H1 (cell line): ENCODE data around the gene NPR1. TPM values are rescaled to one million over a fixed set of nuclear protein-coding genes. Genes with fewer than 3 reads are reported as not detected.
"Not testable (repeated sequence)": the region's sequence is repeated elsewhere in the genome, so short reads cannot be mapped to it uniquely, and the experiment has no call there.

Source experiments
- CTCF ChIA-PET: fragments of 300-600 bp; sonication (Branson Sonifier 250); formaldehyde crosslinking; loops from one replicate; lab custom pipeline; 2021; ENCODE audit not compliant: partially characterized antibody; lab: Charles Lee
- POLR2A ChIA-PET: fragments of 300-600 bp; sonication (Branson Sonifier 250); formaldehyde crosslinking; loops from one replicate; lab custom pipeline; 2021; ENCODE audit warnings: inconsistent platforms; ENCODE audit not compliant: partially characterized antibody; lab: Charles Lee
- DNase-seq, 2 experiments: peaks; one replicate each; pipeline versions ENCODE4 v3.0.0 to v3.0.0-alpha.2; 2010 to 2022; ENCODE audit warnings: low spot score in 2 of 2, low read depth in 1 of 2, mixed read lengths in 1 of 2
- FAIRE-seq: peaks from 2 replicates; lab custom pipeline; 2011; peaks lifted over from hg19 to GRCh38; lab: Jason Lieb, UNC
- H2AFZ ChIP-seq: 2 replicates; pipeline ENCODE4 v1.8.1; 2012; ENCODE audit warnings: low read length, inconsistent platforms
- H2AK5ac ChIP-seq: 2 replicates; pipeline ENCODE4 v1.6.1; 2013; ENCODE audit warnings: low read depth, low read length
- H2BK120ac ChIP-seq: replicated peaks from 2 replicates; pipeline ENCODE3; 2013; ENCODE audit warnings: low read depth, low read length, inconsistent platforms
- H2BK12ac ChIP-seq: 2 replicates; pipeline ENCODE4 v1.6.1; 2013; ENCODE audit warnings: low read depth, low read length
- H2BK15ac ChIP-seq: 2 replicates; pipeline ENCODE4 v1.6.1; 2013; ENCODE audit warnings: low read length
- H2BK20ac ChIP-seq: 2 replicates; pipeline ENCODE4 v1.6.1; 2013; ENCODE audit warnings: low read length
- H2BK5ac ChIP-seq: 2 replicates; pipeline ENCODE4 v1.6.1; 2013; ENCODE audit warnings: low read depth, low read length
- H3K14ac ChIP-seq: 2 replicates; pipeline ENCODE4 v1.6.1; 2013; ENCODE audit warnings: inconsistent platforms; ENCODE audit not compliant: insufficient read length
- H3K18ac ChIP-seq: 2 replicates; pipeline ENCODE4 v1.6.1; 2013; ENCODE audit warnings: low read length; ENCODE audit errors: extremely low read depth
- H3K23ac ChIP-seq: 2 replicates; pipeline ENCODE4 v1.6.1; 2013; ENCODE audit warnings: inconsistent platforms; ENCODE audit not compliant: insufficient read length
- H3K23me2 ChIP-seq: 2 replicates; pipeline ENCODE4 v1.6.1; 2013; ENCODE audit warnings: low read depth, low read length
- H3K27ac ChIP-seq: 2 replicates; pipeline ENCODE4 v1.6.1; 2011; ENCODE audit warnings: low read depth, low read length, inconsistent platforms
- H3K27me3 ChIP-seq, 4 experiments: replicated peaks in 1 of 4; 1 replicate in 1 of 4; 2 replicates in 3 of 4; pipeline versions ENCODE4 v1.6.1 to v1.8.1; 2011 to 2013; ENCODE audit warnings: low read length in 3 of 4, mild to moderate bottlenecking in 3 of 4, inconsistent platforms in 2 of 4, mixed read lengths in 2 of 4, moderate library complexity in 1 of 4; ENCODE audit not compliant: control insufficient read depth in 3 of 4, insufficient read depth in 3 of 4; ENCODE audit errors: extremely low read depth in 1 of 4
- H3K36me3 ChIP-seq, 4 experiments: 2 replicates each; pipeline versions ENCODE4 v1.6.1 to v1.8.1; 2011 to 2013; ENCODE audit warnings: mild to moderate bottlenecking in 4 of 4, low read length in 3 of 4, moderate library complexity in 2 of 4, control low read depth in 1 of 4, inconsistent platforms in 1 of 4; ENCODE audit not compliant: insufficient read depth in 4 of 4, control insufficient read depth in 2 of 4
- H3K4ac ChIP-seq: replicated peaks from 2 replicates; pipeline ENCODE3; 2013; ENCODE audit warnings: low read length, low read depth, mixed read lengths, inconsistent platforms; ENCODE audit not compliant: insufficient read length
- H3K4me1 ChIP-seq, 4 experiments: replicated peaks in 1 of 4; 1 replicate in 1 of 4; 2 replicates in 3 of 4; pipeline versions ENCODE4 v1.6.1 to v1.8.1; 2011 to 2013; ENCODE audit warnings: low read length in 3 of 4, inconsistent platforms in 2 of 4, mixed read lengths in 1 of 4; ENCODE audit not compliant: insufficient read depth in 4 of 4, control insufficient read depth in 3 of 4
- H3K4me2 ChIP-seq, 2 experiments: 2 replicates each; pipeline versions ENCODE4 v1.6.1 to v1.8.1; 2011 to 2013; ENCODE audit warnings: low read depth in 2 of 2, low read length in 2 of 2, control low read depth in 1 of 2, inconsistent platforms in 1 of 2, mild to moderate bottlenecking in 1 of 2; ENCODE audit not compliant: insufficient read depth in 1 of 2
- H3K4me3 ChIP-seq, 4 experiments: fragments of 200-600, 300-600 bp in 1 of 4; sonication (generic), shearing (Covaris generic), sonication (Bioruptor Twin) in 1 of 4; 2 replicates each; pipeline versions ENCODE4 v1.5.1 to v1.8.1; 2011 to 2016; ENCODE audit warnings: low read length in 4 of 4, low read depth in 3 of 4, control low read depth in 2 of 4, inconsistent platforms in 2 of 4, mild to moderate bottlenecking in 2 of 4, mixed read lengths in 1 of 4, moderate library complexity in 1 of 4; ENCODE audit not compliant: insufficient read depth in 2 of 4; ENCODE audit errors: extremely low read depth in 1 of 4
- H3K56ac ChIP-seq: replicated peaks from 2 replicates; pipeline ENCODE3; 2013; ENCODE audit warnings: low read depth, mild to moderate bottlenecking, mixed read lengths, low read length, inconsistent platforms; ENCODE audit not compliant: insufficient read length
- H3K79me1 ChIP-seq: 2 replicates; pipeline ENCODE4 v1.6.1; 2013; ENCODE audit warnings: low read depth, low read length, control low read depth
- H3K79me2 ChIP-seq, 2 experiments: 2 replicates each; pipeline versions ENCODE4 v1.6.1 to v1.8.1; 2012 to 2013; ENCODE audit warnings: low read length in 2 of 2, mild to moderate bottlenecking in 2 of 2, inconsistent platforms in 1 of 2; ENCODE audit not compliant: insufficient read depth in 2 of 2, control insufficient read depth in 1 of 2
- H3K9ac ChIP-seq, 4 experiments: replicated peaks in 1 of 4; 1 replicate in 1 of 4; 2 replicates in 3 of 4; pipeline versions ENCODE4 v1.6.1 to v1.8.1; 2011 to 2013; ENCODE audit warnings: low read depth in 3 of 4, low read length in 3 of 4, control low read depth in 2 of 4, mild to moderate bottlenecking in 2 of 4, moderate library complexity in 2 of 4, inconsistent platforms in 1 of 4; ENCODE audit errors: extremely low read depth in 1 of 4
- H3K9me3 ChIP-seq, 2 experiments: 2 replicates each; pipeline versions ENCODE4 v1.6.1 to v1.8.1; 2012 to 2013; ENCODE audit warnings: mild to moderate bottlenecking in 2 of 2, moderate library complexity in 2 of 2, control low read depth in 1 of 2, inconsistent platforms in 1 of 2, low read depth in 1 of 2, low read length in 1 of 2, mixed read lengths in 1 of 2; ENCODE audit not compliant: insufficient read depth in 2 of 2
- H4K20me1 ChIP-seq, 2 experiments: replicated peaks in 1 of 2; 2 replicates each; pipeline versions ENCODE3 to v1.8.1; 2011 to 2013; ENCODE audit warnings: inconsistent platforms in 2 of 2, low read length in 2 of 2, mild to moderate bottlenecking in 1 of 2; ENCODE audit not compliant: insufficient read depth in 2 of 2, control insufficient read depth in 1 of 2
- H4K5ac ChIP-seq: 2 replicates; pipeline ENCODE4 v1.6.1; 2013; ENCODE audit warnings: low read length, low read depth, mixed read lengths, inconsistent platforms; ENCODE audit not compliant: insufficient read length
- H4K8ac ChIP-seq: 2 replicates; pipeline ENCODE4 v1.8.0; 2013; ENCODE audit warnings: mild to moderate bottlenecking, moderate library complexity, low read length, inconsistent platforms; ENCODE audit not compliant: insufficient read depth; ENCODE audit errors: extremely low read depth
- H4K91ac ChIP-seq: replicated peaks from 2 replicates; pipeline ENCODE3; 2013; ENCODE audit warnings: low read length, mixed read lengths, inconsistent platforms; ENCODE audit not compliant: insufficient read length
- WGBS, 2 experiments: shearing (Covaris generic) in 1 of 2; methylation state at CpG; one replicate each; pipeline versions ENCODE4 v1.1.6 to v1.1.7; 2013 to 2015; ENCODE audit warnings: low lambda C conversion rate in 2 of 2, mixed read lengths in 2 of 2, inconsistent platforms in 1 of 2, low coverage in 1 of 2, missing lambda C conversion rate in 1 of 2; ENCODE audit not compliant: insufficient replicate concordance in 2 of 2, insufficient coverage in 1 of 2, insufficient read length in 1 of 2; ENCODE audit errors: extremely low coverage in 1 of 2, missing lambda C conversion rate in 1 of 2; 5-methylcytosine and 5-hydroxymethylcytosine counted together
- polyA plus RNA-seq, 7 experiments: library from polyadenylated mRNA; depleted of rRNA in 3 of 7; stranded (reverse) in 5 of 7; unstranded in 2 of 7; fragments of >200 nt in 5 of 7; fragments of 200-250 nt in 2 of 7; gene quantifications; 1 replicate in 5 of 7; 2 replicates in 1 of 7; 4 replicates in 1 of 7; pipeline versions ENCODE4 v1.2.1 to v1.2.3, GENCODE V29; 2011 to 2013; ENCODE audit warnings: missing spikeins in 2 of 7, mixed read lengths in 2 of 7
- total RNA-seq: library from RNA; stranded (reverse); fragmentation: NEBNext Ultra II Directional; extraction: Animal tissue kit (Norgen Biotek cat#: 25700); gene quantifications from 2 replicates; pipeline ENCODE4 v1.2.1, GENCODE V29; 2021

The NPR1 gene
- total and polyA plus RNA-seq, 2 of the 8 experiments (the other 6 are each of a cell fraction or from before 2014, with no cell fraction given) = 11.7 to 13.2 TPM

- H2BK120ac ChIP-seq, H4K8ac ChIP-seq, H3K79me1 ChIP-seq, H2AFZ ChIP-seq, H3K14ac ChIP-seq, H3K4me3 ChIP-seq, H3K27me3 ChIP-seq, H2BK12ac ChIP-seq, H4K91ac ChIP-seq, H2BK15ac ChIP-seq, H2AK5ac ChIP-seq, H3K9ac ChIP-seq, H3K18ac ChIP-seq, H3K4ac ChIP-seq, H4K20me1 ChIP-seq, H3K4me2 ChIP-seq, H3K9me3 ChIP-seq, H4K5ac ChIP-seq, H3K23ac ChIP-seq, H3K56ac ChIP-seq, H3K23me2 ChIP-seq, H2BK5ac ChIP-seq, H2BK20ac ChIP-seq, H3K4me1 ChIP-seq, H3K27ac ChIP-seq, FAIRE-seq, DNase-seq: not testable (repeated sequence)
- Histone ChIP-seq H3K36me3 (peaks cover 49 to 60% (median 59%) of the 10 kb centered on the region in 4 experiments), H3K79me2 (peaks cover 11 to 32% of the 10 kb centered on the region in 2 experiments)
- WGBS, 2 experiments = 89% methylated on average over 8 of the region's 8 CpGs; no CpG with 5 or more reads in 1 of the 2 experiments
- ChIA-PET POLR2A (interaction anchor here (0.6 to 19.8 kb wide), 9 partner anchors 8 to 353 kb away, joined by 3 to 343 read pairs (median 5); partner anchors contain the start of gene SNAPIN), CTCF (interaction anchor here (0.6 to 2.5 kb wide), 2 partner anchors 9 to 288 kb away, joined by 3 to 6 read pairs; partner anchors contain the start of gene NPR1)
Measured at GRCh38 chr1:153668672-153669071, 9.8 kb upstream of the NPR1 start.
